Right atrium auricular region (tissue), 2 donors: ENCODE data around the gene PMPCA. TPM values are rescaled to one million over a fixed set of nuclear protein-coding genes. Genes with fewer than 3 reads are reported as not detected.

ENCODE experiments used
- DNase-seq: peaks from one replicate; pipeline ENCODE4 v3.0.0-alpha.2; 2019; ENCODE audit warnings: low spot score
- H3K27ac ChIP-seq, 2 donors: fragments of 200-600 bp; sonication (generic); 1 replicate in 1 of 2; 2 replicates in 1 of 2; pipeline ENCODE4 v1.5.1; 2016 to 2019
- H3K27me3 ChIP-seq, 2 donors: fragments of 200-600 bp; sonication (generic); one replicate each; pipeline versions ENCODE4 v1.5.1 to v1.6.0; 2017 to 2019
- H3K36me3 ChIP-seq: fragments of 200-600 bp; sonication (generic); one replicate; pipeline ENCODE4 v1.5.1; 2016
- H3K4me1 ChIP-seq, 2 donors: fragments of 200-600 bp; sonication (generic); one replicate each; pipeline versions ENCODE4 v1.5.1 to v1.6.0; 2017 to 2019
- H3K4me3 ChIP-seq, 2 donors: fragments of 200-600 bp; sonication (generic); 1 replicate in 1 of 2; 2 replicates in 1 of 2; pipeline ENCODE4 v1.5.1; 2017 to 2019; ENCODE audit warnings: mild to moderate bottlenecking in 1 of 2, moderate library complexity in 1 of 2
- H3K9me3 ChIP-seq, 2 donors: fragments of 200-600 bp; sonication (generic); one replicate each; pipeline ENCODE4 v1.5.1; 2019
- CTCF ChIP-seq, 2 donors: fragments of 200-600 bp; sonication (generic); IDR thresholded peaks; one replicate each; pipeline ENCODE4 v1.5.1; 2019; ENCODE audit warnings: antibody characterized with exemption in 2 of 2
- total RNA-seq, 2 donors: library from RNA; depleted of rRNA; stranded (reverse); fragments of >200 nt; gene quantifications; one replicate each; pipeline ENCODE4 v1.1.0, GENCODE V29; 2016

Gene PMPCA
- total RNA-seq, 2 donors from 2014 or later = 40.8 to 47.4 TPM

GRCh38 chr9:136416914-136417313 lies 6.5 kb downstream of the PMPCA start:
- peaks cover 0 to 2% of the 10 kb centered on the region in 2 donors for H3K4me1 ChIP-seq
- no peak overlapping the region for H3K27ac ChIP-seq
- peaks cover 94% of the 10 kb centered on the region for H3K36me3 ChIP-seq
- H3K9me3 ChIP-seq = no peaks in the 10 kb centered on the region
- H3K4me3 ChIP-seq = no peak overlapping the region
- H3K27me3 ChIP-seq = no peaks in the 10 kb centered on the region
- TF ChIP-seq CTCF (IDR thresholded peaks at IDR 0.05) = no peak
- no peak for DNase-seq

GRCh38 chr9:136418182-136419091 lies 8.0 kb downstream of the PMPCA start:
- TF ChIP-seq CTCF (IDR thresholded peaks at IDR 0.05) = no peak
- Histone ChIP-seq H3K27ac (no peak overlapping the region), H3K9me3 (no peaks in the 10 kb centered on the region), H3K4me1 (no peaks in the 10 kb centered on the region), H3K4me3 (no peak overlapping the region), H3K27me3 (no peaks in the 10 kb centered on the region), H3K36me3 (peaks cover 96% of the 10 kb centered on the region)
- DNase-seq = no peak

GRCh38 chr9:136419092-136419420 lies 8.6 kb downstream of the PMPCA start:
- DNase-seq = no peak
- no peak for TF ChIP-seq CTCF (IDR thresholded peaks at IDR 0.05)
- Histone ChIP-seq H3K27me3 (no peaks in the 10 kb centered on the region), H3K36me3 (peaks cover 96% of the 10 kb centered on the region), H3K4me1 (no peaks in the 10 kb centered on the region), H3K27ac (no peak overlapping the region), H3K4me3 (no peak overlapping the region), H3K9me3 (no peaks in the 10 kb centered on the region)

GRCh38 chr9:136421791-136422190 lies 11.3 kb downstream of the PMPCA start:
- H3K27ac ChIP-seq = no peak overlapping the region
- no peak for DNase-seq
- no peak overlapping the region for H3K4me3 ChIP-seq
- H3K27me3 ChIP-seq = no peaks in the 10 kb centered on the region
- no peaks in the 10 kb centered on the region for H3K4me1 ChIP-seq
- no peak for TF ChIP-seq CTCF (IDR thresholded peaks at IDR 0.05)
- no peaks in the 10 kb centered on the region for H3K9me3 ChIP-seq
- H3K36me3 ChIP-seq = peaks cover 80% of the 10 kb centered on the region

- H3K4me3 ChIP-seq = no peak overlapping the region
- no peaks in the 10 kb centered on the region for H3K27me3 ChIP-seq
- no peak for TF ChIP-seq CTCF (IDR thresholded peaks at IDR 0.05)
- H3K4me1 ChIP-seq = no peaks in the 10 kb centered on the region
- DNase-seq = no peak
- H3K9me3 ChIP-seq = no peaks in the 10 kb centered on the region
- peaks cover 69% of the 10 kb centered on the region for H3K36me3 ChIP-seq
- H3K27ac ChIP-seq = no peak overlapping the region
These were observed 12.4 kb downstream of the PMPCA start for GRCh38 chr9:136422876-136423275.
